OCI-LY3 (cell line): ENCODE results near the gene ITPR1.

ENCODE experiments used
- EZH2phosphoT487 ChIP-seq: fragments of 200-600 bp; shearing (Covaris generic); IDR thresholded peaks from 2 replicates; pipeline ENCODE4 v1.6.1; 2018; ENCODE audit warnings: antibody characterized with exemption, mixed run types, low read depth
- TF ChIP-seq, protein P1 (sequence below): fragments of 200-600, 300-600 bp; sonication (generic); IDR thresholded peaks from 2 replicates; pipeline ENCODE4 v1.5.1; 2014; ENCODE audit warnings: antibody characterized with exemption, low read length, low read depth

DNA sequence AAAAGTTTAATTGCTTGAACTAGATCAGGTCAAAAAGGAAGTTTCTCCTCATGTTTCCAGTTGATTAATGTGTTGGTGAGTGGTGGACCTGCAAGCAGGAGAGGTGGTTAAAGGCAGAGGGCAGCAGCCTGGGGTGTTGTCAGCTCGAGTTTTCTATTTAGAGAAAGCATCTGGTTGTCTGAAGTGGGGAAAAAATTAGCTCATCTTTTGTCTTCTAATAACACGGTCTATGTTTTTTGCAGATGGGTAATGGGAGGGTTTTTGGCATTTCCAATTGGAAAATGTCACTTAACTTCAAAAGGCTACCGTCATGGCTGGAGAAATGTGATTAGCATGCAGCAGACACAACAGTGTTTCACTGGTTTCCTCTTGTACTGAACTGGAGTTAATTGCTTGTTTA, 122.6 kb downstream of the ITPR1 start:
- TF ChIP-seq, protein P1, sequence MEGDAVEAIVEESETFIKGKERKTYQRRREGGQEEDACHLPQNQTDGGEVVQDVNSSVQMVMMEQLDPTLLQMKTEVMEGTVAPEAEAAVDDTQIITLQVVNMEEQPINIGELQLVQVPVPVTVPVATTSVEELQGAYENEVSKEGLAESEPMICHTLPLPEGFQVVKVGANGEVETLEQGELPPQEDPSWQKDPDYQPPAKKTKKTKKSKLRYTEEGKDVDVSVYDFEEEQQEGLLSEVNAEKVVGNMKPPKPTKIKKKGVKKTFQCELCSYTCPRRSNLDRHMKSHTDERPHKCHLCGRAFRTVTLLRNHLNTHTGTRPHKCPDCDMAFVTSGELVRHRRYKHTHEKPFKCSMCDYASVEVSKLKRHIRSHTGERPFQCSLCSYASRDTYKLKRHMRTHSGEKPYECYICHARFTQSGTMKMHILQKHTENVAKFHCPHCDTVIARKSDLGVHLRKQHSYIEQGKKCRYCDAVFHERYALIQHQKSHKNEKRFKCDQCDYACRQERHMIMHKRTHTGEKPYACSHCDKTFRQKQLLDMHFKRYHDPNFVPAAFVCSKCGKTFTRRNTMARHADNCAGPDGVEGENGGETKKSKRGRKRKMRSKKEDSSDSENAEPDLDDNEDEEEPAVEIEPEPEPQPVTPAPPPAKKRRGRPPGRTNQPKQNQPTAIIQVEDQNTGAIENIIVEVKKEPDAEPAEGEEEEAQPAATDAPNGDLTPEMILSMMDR: no peak
- no peak for TF ChIP-seq EZH2phosphoT487
